NCI-H1417 (cell line): ENCODE results near the gene TAB2.

Experiments used
- DNase-seq, 3 experiments: peaks; one replicate each; lab custom pipeline; 2025; lab: John Stamatoyannopoulos, UW

TAB2 gene, protein sequence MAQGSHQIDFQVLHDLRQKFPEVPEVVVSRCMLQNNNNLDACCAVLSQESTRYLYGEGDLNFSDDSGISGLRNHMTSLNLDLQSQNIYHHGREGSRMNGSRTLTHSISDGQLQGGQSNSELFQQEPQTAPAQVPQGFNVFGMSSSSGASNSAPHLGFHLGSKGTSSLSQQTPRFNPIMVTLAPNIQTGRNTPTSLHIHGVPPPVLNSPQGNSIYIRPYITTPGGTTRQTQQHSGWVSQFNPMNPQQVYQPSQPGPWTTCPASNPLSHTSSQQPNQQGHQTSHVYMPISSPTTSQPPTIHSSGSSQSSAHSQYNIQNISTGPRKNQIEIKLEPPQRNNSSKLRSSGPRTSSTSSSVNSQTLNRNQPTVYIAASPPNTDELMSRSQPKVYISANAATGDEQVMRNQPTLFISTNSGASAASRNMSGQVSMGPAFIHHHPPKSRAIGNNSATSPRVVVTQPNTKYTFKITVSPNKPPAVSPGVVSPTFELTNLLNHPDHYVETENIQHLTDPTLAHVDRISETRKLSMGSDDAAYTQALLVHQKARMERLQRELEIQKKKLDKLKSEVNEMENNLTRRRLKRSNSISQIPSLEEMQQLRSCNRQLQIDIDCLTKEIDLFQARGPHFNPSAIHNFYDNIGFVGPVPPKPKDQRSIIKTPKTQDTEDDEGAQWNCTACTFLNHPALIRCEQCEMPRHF

DNA sequence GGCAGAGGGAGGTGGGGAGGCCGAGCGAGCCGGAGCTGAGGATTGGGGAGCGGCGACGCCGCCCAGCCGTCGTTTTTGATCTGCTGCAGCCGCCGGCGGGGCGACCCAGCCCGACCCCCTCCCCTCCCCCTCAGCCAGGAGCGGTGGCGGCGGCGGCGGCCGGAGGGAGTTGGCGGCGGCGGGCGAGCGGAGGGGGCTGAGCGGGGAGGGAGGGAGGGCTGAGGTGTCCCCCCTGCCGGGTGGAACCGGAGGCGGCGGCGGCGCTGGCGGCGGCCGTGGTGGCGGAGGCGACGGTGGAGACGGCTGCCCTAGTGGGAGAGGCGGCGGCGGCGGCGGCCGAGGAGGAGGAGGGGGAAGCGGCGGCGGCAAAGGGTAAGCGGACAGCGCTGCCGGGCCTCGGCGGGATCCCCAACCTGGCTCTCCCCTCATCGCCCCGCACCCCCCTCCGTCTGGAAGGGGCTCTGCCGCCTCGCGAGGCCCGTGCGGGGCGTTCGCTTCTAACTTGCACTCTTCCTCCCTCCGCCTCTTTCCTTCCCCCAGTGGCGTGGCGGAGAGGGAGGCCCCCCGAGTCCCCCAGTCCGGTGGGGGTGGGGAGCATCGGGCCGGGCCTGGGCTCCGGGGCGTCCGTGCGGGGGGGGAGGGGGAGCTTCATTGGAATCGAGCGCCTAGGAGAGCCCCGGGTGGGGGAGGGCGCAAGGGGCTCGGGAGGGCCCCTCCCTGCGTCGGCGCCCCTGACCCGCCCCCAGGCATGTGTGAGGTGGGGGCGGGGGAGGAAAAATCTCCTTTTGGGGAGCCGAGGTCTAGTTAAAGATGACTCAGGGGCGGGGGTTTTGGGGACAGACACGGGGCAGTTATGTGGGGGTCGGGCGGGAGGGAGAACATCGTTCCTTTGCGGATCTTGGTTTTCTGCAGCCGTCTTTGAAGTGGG lies at the start of gene TAB2:
Gene TAB2 (plus strand): TSS at position 69 of the 928 bp plus-strand sequence. CDS start 52,286 bp downstream, outside the sequence.
- DNase-seq: peak in 1 of 3 experiments; percentile 90

DNA sequence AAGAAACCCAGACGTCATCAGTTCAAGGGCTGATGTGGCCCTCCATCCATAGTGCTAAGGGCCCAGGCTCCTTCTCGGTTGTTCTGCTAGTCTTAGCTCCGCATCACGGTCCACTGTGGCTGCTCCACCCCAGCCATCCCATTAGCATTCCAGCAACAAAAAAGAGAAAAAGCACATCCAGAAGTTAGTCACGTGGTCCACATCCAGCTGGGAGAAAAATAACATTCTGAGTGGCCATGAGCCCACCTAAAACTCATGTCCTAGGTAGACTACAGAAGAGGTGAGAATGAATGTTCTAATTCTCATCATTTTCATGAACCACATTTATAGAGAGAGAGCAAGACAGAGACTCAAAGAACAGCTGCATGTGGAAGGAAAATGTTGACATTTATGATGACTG lies 49.4 kb upstream of the TAB2 start:
- DNase-seq: no peak

DNA sequence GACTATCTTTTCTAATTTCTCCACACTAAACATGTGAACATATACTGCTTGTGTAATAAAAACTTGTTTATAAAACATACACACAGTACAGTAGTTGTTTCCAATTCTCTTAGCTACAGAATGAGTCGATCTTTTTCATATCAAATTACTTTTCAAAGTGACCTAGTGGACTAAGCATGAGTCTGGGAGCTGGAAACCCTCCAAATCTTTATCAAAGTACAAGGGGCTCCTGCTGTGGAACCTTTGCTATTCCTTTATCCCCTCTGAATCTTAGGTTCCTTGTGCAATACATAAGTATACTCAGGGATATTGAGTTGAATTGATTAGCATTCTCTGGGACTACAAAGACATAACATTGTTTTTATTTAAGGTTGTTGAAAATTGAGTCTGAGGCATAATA lies 48.7 kb upstream of the TAB2 start:
- DNase-seq: no peak

DNA sequence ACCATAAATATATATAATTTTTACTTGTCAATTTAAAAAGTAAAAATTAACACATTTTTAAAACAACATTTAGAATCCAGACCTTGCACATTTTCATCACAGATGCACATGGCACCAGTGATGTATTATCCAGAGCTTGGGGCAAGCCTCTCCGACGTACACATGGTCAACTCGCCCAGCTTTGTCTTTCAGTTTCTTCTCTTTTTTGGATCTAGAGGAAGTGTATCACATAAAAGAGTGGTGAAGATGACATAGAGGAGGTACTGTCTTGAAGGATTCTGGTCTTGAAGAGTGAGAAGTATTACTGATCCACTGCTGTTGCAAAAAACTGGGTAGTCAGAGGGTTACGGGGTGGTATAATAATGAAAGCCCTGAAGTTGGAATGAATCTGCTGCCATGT lies 46.9 kb upstream of the TAB2 start:
- DNase-seq: no peak

DNA sequence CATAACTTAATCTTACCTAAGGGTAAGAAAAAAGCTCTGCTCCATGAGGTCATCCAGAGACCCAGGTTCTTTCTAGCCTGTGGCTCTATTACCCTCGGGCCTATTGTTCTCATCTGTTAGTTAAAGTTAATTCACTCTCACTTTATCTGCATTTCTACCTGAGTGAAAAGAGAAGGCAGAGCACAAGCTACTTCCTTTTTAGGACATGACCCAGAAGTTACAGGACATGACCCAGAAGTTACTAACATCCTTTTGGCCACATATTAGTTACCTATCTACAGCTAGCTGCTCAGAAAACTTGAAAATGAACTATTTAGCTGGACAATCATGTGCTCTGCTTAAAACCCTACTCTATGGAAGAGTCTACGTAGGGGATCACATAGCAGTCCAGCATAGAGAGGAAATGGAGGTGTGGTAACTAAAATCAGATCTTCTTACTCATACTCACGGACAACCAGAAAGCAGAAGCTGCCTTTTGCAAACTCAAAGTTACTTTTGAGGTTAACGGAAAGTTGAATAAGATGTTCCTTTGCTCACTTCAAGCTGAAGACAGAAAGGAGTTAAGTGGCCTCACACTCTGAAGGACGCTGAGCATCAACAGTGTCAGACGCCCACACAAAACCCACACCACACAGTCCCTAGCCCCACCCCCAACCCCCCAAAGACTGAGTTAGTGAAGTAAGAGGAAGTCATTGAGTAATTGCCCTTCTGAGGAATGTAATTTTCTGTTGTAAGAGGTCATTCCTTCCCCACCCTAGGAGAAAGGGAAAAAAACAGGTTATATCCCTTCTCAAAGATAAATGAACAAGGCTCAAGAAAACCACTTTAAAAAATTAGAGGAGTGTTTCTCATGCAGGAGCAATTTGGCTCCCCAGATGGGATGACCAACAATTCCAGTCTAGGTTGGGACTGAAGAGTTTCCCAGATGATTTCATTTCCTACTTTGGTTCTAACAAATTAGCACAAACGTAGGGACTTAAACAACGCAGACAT lies 45.9 kb upstream of the TAB2 start:
- no peak for DNase-seq

DNA sequence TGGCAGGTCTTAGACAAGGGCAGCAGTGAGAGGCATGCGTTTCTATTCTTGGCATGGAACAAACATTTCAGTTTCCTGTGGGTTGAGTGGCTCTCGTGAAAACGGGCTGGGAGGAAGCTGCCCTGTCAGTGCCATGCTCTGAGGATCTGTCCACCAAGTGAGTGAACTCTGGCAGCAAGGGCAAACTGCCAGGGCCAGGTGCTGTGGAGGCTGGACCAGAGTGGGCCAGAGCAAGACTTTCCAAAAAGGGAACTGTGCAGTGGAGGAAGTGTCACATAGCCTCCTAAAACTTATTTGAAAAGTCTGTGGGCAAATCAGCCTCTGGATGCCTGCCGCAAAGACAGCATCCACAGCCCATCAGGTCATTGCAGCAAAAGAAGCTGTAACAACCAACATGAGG lies 44.2 kb upstream of the TAB2 start:
- no peak for DNase-seq

DNA sequence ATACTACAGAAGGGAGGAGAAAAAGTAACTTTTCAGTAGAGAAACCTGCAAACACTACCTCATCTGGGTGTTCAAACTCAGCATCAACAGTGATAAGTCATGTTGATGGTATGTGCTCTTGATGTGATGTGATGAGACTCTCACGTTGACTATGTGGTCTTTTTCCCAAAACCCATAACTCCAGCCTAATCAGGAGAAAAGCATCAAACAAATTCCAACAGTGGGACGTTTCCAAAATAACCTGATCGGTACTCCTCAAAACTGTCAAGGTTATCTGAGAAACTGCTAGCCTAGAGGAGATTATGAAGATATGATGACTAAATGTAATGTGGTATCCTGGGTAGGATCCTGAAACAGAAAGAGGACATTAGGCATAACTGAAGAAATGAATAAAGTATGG lies 41.9 kb upstream of the TAB2 start:
- no peak for DNase-seq

DNA sequence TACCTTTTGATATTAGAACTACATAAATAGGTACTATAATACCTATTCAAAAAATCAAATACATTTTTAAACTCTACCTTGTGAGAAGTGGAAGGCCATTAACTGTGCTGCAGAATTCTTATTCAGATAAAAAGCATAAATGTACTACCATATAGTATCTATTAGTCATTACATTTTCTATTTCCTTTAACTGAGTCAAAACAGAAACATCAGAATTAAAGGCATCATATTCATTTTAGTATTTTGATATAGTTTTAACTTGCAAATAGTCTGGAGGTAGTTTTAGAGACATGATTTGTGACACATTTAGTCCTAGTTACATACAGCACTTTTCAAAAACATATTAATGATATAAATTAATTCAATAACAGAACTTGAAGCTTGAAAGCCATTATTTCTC lies 39.9 kb upstream of the TAB2 start:
- DNase-seq: no peak

DNA sequence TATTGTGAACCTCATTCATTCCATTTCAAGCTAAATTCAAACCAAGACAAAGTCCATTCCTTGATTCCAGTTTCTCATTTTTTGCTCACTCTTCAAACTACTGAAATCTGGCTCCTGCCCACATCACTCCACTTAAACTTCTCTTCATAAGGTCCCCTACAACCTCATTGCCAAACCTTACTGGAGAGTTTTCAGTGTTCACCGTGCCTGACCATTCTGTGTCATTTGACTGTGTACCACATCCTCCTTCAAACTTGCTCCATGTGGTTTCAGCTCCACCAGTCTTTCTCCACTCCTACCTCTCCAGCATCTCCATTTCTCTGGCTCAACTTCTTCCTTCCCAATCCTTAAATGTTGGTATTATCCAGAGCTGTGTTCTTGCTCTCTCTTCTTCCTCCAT lies 38.5 kb upstream of the TAB2 start:
- no peak for DNase-seq

DNA sequence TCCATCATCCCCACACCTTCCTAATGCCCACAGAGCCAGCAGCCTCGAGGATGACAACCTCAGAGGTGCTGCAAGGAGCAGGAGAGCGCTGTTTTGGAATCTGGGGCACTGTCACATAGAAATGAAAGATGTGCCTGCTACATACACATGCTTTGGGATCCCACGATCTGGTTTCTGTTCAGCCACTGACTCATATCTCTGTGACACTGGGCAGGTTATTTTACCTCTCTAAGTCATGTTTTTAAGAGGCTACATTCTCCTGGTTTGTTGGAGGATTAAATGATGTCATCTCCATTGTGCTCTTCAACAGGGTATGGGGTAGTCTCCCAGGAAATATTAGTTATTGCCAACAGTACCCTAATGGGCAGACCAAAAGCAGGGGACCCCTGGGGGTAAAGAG lies 32.6 kb upstream of the TAB2 start:
- DNase-seq: no peak

DNA sequence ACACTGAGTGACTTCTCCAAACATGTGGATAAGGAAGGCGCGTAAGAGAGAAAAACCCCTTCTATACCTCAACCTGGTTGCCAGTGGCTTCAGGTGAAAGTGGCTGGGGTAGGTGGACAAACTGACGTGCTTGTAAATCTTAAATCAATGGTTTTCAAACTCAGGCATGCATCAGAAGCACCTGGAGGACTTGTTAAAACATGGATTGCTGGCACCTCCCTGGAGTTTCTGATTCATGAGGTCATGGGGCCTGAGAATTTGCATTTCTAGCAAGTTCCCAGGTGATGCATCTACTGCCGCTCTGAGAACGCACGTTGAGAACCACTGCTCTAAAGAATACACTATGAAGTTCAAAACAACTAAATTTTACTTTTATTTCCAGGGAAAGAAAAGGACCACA lies 31.9 kb upstream of the TAB2 start:
- no peak for DNase-seq

DNA sequence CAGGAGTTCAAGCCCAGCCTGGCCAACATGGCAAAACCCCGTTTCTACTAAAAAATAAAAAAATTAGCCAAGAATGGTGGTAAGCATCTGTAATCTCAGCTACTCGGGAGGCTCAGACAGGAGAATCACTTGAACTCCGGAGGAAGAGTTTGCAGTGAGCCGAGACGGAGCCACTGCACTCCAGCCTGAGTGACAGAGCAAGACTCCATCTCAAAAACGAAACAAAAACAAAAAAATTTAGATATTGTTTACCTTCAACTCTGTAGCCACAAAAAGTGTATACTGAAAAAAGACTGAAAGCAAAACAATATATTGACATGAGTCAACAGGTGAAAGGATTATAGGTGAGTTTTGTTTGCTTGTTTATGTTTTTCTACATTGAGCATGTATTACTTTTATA lies 30.6 kb upstream of the TAB2 start:
- no peak for DNase-seq

DNA sequence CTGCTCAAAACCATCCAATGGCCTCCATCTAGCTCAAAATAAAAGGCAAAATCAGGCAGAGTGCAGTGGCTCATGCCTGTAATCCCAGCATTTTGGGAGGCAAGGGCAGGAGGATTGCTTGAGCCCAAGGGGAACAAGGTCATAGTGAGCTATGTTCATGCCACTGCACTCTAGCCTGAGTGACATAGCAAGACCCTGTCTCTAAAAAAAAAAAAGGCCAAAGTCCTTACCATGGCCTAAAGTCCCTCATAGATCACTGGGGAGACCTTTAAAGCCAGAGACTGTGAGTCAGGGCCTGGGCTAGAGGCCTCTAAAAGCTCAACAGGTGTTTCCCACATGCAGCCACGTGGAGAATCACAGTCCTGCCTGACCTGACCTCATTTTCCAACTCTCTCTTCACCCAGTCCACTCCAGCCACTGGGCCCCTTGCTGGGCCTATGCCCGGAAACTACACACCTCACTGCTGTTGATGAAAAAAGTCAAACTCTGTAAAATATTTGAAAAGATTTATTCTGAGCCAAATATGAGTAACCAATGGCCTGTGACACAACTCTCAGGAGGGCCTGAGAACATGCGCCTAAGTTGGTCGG lies 28.2 kb upstream of the TAB2 start:
- no peak for DNase-seq

DNA sequence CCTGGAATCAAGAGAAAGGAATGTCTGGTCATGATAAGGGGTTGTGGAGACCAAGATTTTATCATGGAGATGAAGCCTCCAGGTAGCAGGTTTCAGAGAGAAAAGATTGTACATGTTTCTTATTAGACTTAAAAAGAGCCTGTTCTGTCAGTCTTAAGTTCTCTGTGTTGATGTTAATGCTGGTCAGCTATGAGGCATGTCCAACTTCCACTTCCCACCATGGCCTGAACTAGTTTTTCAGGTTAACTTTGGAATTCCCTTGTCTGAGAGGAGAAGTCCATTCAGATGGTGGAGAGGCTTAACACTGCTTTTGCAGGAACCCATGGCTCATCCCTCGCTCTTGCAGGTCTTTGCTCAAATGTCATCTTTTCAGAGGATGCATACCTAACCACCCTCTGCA lies 27.5 kb upstream of the TAB2 start:
- DNase-seq: no peak

DNA sequence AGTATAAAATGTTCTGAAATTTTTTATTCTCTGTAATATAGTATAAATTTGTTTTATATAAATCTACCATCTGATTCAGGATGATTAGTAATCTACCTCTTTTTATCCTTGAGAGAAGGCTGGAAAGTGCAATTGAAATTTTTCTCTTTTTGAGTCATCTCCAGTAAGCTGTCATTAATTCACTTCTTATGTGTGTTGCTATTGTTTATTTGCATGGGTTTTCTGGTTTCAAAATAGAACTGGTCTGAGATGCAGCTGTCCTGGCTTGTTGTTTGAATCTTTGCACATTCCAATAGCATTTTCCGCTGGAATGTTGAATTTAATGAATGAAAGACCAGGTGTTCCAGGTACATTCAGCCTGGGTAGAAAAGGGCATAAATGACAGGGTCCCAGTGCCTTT lies 24.3 kb upstream of the TAB2 start:
- DNase-seq: no peak

DNA sequence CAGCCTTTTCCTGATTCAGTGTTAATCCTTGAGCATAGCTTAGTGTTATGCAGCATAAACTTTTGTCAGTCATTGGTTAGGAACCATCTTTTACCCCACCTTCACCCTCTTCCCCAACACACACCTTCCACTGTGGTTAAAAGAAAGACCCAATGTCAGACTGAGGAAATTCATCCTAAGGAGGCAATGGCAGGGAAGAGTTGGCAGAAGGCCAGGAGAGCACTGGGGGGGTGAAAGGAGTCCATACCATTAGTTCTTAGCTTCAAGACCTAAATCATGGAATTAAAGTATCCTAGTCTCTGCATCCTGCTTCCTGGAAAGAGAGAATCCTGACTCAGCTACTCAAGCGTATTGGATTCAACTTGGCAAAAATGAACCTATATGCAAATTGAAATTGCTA lies 16.9 kb upstream of the TAB2 start:
- no peak for DNase-seq

DNA sequence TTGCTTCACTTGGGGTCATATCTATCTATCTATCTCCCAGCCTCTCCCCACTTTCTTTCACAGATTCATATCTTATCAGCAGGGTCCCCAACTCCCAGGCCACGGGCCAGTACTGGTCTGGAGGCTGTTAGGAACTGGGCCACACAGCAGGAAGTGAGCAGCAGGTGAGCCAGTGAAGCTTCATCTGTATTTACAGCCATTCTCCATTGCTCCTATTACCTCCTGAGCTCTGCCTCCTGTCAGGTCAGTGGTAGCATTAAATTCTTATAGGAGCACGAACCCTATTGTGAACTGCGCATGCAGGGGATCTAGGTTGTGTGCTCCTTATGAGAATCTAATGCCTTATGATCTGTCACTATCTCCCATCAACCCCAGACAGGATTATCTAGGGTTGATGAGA lies 14.8 kb upstream of the TAB2 start:
- DNase-seq: no peak

DNA sequence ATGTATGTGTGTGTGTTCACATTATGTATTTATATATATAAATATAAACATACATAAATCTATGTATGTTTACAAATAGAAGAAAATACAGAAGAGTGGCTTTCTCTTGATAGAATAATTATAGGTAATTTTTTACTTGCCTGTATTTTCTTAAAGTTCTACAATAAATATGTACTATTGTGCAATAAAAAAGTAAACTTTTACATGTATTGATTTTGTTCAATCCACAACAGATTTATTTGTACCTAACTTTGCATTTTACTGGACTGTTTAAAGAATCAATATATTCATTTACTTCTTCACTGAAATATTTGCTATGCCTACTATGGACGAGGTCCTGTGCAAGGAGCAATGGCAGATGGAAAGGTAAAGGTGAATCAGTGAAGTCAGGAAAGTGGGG lies 14.0 kb upstream of the TAB2 start:
- no peak for DNase-seq

DNA sequence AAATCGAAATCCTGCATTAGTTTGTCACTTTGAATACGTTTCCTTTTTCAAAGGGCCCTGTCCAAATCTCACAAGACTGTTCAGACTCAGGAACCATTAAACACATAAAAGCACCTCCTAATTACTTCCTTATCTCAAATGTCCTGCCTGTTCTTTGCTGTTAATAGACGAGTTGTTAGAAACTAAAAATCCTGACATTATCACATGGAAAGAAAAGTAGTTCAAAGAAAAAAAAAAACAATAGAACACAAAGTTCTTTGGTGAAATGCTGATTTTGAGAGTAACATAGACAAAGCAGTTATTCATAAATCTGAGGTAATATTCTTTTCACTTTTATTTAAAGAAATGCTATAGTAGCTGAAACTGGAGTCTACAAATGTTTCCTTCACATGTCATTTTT lies 12.1 kb upstream of the TAB2 start:
- DNase-seq: no peak

DNA sequence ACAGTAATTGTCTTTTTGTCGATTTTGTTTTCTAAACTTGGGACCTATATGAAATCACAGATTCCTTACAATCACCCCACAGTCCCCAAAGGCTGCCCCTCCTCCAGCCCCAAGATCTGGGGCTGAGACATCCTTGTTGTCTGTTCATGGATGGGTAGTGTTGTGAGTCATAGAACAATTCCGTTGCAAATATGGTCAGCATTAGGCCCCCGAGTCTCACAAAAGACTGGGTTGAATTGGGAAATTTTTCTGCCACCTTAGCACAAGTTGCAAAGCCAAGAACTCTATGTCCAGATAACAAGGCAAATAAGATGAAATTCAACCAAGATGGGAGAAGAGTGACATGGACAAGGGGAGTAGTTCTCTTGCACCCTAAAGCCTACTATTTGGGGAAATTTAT lies 10.5 kb upstream of the TAB2 start:
- no peak for DNase-seq

DNA sequence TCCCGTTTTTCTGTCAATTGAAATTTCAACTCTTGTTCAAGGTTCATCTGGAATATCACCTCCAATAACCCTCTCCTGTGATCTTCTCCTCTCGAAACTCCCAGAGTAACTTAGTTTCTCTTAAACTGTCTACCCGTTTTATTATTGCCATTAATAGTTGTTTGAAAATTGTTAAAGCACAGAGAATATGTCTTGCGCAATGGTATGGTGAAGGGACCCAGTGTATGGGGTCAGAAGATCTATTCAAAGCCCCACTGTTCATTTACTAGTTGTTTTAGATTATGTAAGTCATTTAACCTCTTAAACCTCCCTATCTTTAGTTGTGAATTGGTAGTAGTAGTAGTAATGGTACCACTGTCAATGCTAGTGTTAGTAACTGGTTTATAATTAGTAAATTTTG lies 6.2 kb upstream of the TAB2 start:
- DNase-seq: no peak
